ENCODE results near the gene LAP3. TPM values are rescaled to one million over a fixed set of nuclear protein-coding genes. Genes with fewer than 3 reads are reported as not detected.

Gene LAP3
- polyA plus RNA-seq, 1 donor = 43.2 TPM

Other genes starting within 250 kb of the LAP3 start
- gene QDPR, start 65.1 kb upstream of the LAP3 start, polyA plus RNA-seq (ENCODE audit: insufficient read length) = 103 TPM
- not detected for gene CLRN2, start 62.0 kb upstream of the LAP3 start, polyA plus RNA-seq (ENCODE audit: insufficient read length)
- gene MED28, start 37.4 kb downstream of the LAP3 start, polyA plus RNA-seq (ENCODE audit: insufficient read length) = 26.0 TPM
- 7.7 TPM for gene FAM184B, start 204.4 kb downstream of the LAP3 start, polyA plus RNA-seq (ENCODE audit: insufficient read length)
- gene DCAF16, start 233.6 kb downstream of the LAP3 start, polyA plus RNA-seq (ENCODE audit: insufficient read length) = 30.2 TPM
- 11.8 TPM for gene NCAPG, start 233.8 kb downstream of the LAP3 start, polyA plus RNA-seq (ENCODE audit: insufficient read length)

Data from forelimb muscle (tissue), 1 donor.